DMS53 treated with DMSO at 0.1 percent for 48 hours (cell line): ENCODE data around the gene IL1RAPL2.
"Not testable (repeated sequence)": the region's sequence is repeated elsewhere in the genome, so short reads cannot be mapped to it uniquely, and the experiment has no call there.

Experiments
- DNase-seq: peaks from one replicate; lab custom pipeline; 2025; ENCODE audit not compliant: unreplicated experiment; lab: John Stamatoyannopoulos, UW

Gene IL1RAPL2

GRCh38 chrX:104670051-104670450 lies 104.1 kb downstream of the IL1RAPL2 start:
- DNase-seq: no peak

DNA sequence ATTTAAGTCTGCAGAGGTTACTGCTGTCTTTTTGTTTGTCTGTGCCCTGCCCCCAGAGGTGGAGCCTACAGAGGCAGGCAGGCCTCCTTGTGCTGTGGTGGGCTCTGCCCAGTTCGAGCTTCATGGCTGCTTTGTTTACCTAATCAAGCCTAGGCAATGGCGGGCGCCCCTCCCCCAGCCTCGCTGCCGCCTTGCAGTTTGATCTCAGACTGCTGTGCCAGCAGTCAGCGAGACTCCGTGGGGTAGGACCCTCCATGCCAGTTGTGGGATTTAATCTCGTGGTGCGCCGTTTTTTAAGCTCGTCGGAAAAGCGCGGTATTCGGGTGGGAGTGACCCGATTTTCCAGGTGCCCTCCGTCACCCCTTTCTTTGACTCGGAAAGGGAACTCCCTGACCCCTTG lies 111.5 kb downstream of the IL1RAPL2 start:
- not testable (repeated sequence) for DNase-seq

- no peak for DNase-seq
Measured at GRCh38 chrX:104679175-104679574, 113.2 kb downstream of the IL1RAPL2 start.

GRCh38 chrX:104681214-104681613 lies 115.2 kb downstream of the IL1RAPL2 start:
- DNase-seq: no peak

DNA sequence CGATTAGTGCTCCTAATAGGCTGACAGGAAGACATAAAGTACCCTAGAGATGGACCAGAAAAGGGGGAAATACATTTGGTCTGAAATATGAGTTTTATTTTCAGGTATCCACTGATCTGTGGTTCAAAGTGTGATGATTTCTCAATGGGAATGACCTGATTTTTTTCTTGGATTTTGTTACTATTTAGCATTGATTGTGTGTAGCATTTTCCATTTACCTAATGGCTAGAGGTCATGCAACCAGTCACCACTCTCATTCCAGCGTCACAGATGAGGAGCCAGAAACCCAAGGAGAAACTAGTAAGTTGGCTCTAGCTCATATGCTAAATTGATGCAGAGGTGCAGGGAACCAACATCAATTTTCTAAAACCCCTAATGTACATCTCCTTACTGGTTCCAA lies 118.1 kb downstream of the IL1RAPL2 start:
- DNase-seq: no peak

DNA sequence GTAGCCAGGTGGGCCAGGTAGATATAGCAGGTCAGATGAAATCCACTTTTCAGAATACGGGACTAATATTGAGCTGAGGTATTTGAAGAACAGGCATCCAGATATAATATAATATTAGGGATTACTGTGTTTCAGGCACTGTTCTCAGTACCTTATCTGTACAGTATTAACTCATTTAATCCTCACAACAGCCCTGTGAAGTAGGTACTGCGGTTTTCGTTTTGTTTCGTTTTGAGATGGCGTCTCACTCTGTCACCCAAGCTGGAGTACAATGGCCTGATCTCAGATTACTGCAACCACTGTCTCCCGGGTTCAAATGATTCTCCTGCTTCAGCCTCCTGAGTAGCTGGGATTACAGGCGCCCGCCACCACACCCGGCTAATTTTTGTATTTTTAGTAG lies 129.6 kb downstream of the IL1RAPL2 start:
- no peak for DNase-seq

DNA sequence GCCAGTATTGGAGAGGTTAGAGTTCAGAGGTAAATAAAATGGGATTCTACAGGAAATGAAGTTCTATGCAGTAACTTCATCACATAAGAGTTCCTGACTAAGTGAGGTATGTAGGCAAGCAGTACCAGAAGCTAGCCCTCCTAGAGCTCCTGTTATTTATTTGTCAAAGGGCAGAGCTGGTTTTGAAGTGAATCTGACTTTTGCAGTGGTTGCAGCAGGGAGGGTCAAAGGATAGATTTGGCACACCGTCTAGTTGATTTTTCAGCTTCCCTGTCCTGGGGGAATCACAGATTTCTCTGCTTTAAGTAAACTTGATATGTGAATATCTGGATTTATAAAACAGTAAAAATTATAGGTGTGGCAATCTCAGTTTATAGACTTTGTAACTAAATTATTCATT lies 130.7 kb downstream of the IL1RAPL2 start:
- DNase-seq: no peak

DNA sequence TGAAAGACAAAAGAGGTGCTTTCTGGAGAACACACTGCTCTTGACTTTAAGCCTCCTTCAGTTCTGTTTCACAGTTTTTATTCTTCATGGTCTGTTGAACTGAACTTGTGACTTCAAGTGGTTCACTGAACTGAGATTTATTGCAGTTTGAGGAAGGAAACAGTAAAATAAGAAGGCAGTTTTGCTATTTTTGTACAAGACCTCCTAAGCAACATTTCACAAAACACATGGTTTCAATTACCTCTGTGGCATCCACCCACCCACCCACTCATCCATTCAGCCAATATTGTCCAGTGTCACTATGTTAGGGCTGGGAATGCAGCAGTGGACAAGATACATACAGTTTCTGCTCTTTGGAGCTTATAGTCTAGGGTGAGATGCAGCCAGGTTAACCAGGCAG lies 131.3 kb downstream of the IL1RAPL2 start:
- DNase-seq: no peak

- no peak for DNase-seq
Measured at GRCh38 chrX:104707042-104707441, 141.0 kb downstream of the IL1RAPL2 start.

DNA sequence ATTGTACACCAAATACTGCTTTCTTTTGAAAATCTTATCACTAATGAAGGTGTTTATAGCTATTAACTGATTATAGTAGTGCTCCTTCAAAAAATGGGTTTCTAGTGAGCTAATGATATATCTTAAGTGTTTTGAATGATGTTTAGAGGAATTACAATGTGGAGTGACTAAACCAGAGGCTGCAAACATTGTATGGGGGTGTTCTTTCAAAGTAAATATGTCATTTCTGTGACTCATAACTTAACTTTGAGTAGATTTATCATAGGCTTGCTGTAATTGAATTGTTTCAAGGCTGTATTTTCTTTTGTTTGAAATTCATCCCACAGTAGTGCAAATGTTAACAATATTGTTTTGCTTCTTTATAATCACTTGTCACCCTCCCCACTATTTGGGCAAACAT lies 141.6 kb downstream of the IL1RAPL2 start:
- DNase-seq: peak; percentile 10

DNA sequence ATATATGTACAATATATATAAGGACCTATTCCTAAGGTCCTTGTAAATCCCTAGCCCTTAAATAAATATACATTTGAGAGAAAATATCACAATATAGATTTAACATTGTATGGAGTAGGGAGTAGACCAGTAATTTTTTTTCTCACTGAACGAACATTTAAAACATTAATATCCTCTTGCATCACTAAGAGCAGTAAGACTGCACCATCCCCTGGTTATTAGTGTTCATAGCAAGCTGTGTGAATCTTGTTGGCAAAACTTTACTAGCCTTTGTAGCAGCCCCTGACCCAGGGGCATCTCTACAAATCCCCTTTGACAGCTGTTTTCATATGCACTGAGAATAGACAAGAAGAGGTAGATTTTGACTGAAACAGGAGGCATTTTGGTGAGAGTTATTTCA lies 146.5 kb downstream of the IL1RAPL2 start:
- DNase-seq: no peak

GRCh38 chrX:104721854-104722253 lies 155.9 kb downstream of the IL1RAPL2 start:
- DNase-seq: no peak

GRCh38 chrX:104728456-104728855 lies 162.5 kb downstream of the IL1RAPL2 start:
- DNase-seq: no peak

GRCh38 chrX:104742355-104742754 lies 176.4 kb downstream of the IL1RAPL2 start:
- DNase-seq: peak; percentile 10

DNA sequence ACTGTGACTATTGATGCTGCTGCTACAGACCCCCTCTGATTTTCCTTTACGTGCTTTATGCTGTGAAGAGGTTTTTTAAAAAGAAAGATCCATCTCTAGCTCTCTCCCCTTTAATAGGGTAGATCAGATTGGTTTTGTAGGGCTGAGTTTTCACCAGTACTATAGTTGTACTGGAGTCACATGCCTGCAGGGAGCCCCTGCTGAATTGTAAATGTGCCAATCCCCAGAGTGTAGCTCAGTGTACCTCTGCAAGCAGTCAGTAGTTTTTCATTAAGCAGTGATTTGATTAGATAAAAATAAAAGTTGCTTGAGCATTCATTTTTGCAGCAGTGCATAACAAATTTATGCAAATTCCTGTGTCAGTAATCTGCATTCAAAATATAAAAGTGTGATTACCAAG lies 179.2 kb downstream of the IL1RAPL2 start:
- no peak for DNase-seq

DNA sequence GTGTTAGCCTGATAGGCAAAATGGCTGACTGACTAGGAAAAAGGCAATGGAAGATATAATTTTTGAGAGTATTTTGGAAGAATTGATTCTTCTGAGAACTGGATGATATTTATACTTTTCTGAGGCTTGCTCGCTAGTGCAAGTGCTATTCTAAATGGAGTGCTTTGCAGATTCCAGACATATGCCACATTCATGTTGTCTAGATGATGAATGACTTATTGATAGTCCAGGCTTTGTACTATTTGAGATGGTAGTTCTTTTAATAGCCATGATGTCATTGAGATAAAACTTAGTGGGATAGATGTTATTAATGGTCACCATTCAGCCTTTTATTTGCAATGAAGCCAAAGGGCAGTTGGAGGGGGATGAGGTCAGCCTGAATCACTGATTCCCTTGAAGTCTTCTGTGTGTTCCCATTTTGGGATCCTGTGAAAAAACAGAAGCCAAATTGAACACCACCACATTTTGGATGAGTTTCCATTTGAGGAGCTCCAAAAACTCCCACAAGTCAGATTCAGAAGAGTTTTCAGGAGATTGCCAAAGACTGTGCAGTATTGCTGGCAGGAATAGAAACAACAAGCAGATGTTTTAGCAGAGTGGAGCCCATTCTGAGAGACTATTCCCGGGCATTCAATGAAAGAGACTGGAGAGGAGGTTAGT lies 184.1 kb downstream of the IL1RAPL2 start:
- DNase-seq: no peak

DNA sequence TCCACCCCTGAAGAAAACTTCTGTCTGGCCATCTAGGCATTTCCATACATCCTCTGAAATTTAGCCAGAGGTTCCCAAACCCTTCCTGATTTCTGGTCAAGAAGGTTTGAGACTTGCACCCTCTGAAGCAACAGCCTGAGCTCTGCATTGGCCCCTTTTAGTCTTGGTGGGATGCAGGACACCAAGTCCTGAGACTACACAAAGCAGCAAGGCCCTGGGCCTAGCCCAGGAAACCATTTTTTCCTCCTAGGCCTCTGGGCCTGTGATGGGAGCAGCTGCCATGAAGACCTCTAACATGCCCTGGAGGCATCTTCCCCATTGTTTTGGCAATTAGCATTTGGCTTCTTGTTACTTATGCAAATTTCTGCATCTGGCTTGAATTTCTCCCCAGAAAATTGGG lies 196.6 kb downstream of the IL1RAPL2 start:
- no peak for DNase-seq

DNA sequence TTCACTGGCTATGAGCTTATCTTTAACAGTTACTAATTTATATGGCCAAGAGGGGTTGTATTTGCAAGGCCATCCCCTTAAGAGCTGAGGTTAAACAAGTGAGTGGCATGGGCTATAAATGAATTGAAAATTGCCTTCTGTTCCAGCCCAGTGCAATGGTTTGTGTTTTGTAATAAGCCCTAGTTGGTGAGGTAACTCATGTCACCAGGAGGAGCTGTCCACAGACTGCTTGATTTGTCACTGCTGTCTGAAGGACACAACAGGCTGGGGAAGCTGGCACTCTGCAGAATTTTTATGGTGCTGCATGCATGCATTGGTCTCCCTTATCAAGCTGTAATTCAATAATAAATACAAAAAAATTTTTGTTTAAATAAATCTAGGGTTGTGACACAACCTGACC lies 223.8 kb downstream of the IL1RAPL2 start:
- DNase-seq: no peak

DNA sequence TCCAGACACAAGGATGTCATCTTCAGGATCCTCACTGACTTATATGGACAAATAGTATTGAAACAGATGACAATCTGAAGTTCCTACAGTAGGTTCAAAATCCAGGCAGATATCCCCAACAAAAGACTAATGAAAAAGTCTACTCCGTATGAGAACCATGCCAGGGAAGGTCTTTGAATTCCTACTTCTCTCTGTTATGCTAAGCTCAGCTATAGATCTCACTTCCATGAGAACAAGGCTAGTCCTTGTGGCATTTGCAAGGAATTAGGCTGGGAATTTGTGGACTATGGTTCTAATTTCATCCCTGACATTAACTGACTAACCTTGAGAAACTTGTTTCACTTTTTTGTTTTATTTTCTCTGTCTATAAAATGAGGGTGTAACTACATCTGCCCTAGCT lies 229.8 kb downstream of the IL1RAPL2 start:
- DNase-seq: no peak

DNA sequence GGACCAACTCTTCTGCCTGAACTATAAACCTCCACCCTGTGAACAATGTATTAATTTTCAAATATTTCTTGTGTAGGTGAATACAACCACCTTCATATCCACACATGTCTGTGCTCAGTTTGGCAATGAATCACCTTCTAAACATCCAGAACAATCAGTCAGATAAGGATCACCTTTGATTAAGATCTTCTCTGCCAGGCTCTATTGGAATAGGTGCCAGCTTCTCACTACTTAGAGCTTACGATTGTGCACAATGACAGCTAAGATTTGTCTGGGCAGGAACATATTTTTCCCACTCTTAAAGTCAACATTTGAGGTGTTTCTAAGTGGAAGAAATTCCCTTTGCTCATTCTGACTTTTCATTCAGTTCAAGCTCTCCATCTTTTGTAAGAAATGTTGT lies 237.2 kb downstream of the IL1RAPL2 start:
- no peak for DNase-seq

GRCh38 chrX:104806346-104806745 lies 240.3 kb downstream of the IL1RAPL2 start:
- DNase-seq: peak; percentile 25

DNA sequence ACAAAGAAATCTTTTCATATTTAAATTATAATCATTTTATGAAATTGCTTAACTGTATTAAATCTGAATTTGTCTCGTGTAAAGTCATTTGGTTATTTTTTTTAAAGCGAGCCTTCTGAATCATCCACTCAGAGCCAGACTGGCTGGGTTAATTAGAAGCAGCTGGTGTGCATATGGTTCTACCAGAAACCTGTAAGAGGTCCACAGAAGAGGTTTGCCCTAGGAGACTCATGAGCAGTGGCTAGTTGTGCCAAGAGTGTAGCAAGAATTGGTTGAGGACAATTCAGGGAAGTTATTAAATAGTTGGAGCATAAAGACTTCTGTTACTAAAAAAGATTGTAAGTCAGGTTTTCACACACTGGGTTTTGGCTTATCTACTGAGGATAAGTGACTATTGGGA lies 267.4 kb downstream of the IL1RAPL2 start:
- DNase-seq: no peak

DNA sequence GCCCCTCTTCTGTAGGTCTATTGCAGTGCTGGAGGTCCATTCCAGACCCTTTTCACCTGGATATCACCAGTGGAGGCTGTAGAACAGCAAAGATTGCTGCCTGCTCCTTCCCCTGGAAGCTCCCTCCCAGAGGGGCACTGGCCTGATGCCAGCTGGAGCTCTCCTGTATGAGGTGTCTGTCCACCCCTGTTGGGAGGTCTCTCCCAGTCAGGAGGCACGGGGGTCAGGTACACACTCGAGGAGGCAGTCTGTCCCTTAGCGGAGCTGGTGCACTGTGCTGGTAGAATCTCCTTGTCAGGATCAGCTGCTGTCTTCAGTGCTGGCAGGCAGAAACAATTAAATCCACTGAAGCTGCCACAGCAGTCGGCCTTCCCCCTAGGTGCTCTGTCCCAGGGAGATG lies 276.6 kb downstream of the IL1RAPL2 start:
- DNase-seq: no peak

- DNase-seq: no peak
Measured at GRCh38 chrX:104852241-104852640, 286.2 kb downstream of the IL1RAPL2 start.
